ENCODE measurements around the gene NT5M. TPM values are rescaled to one million over a fixed set of nuclear protein-coding genes. Genes with fewer than 3 reads are reported as not detected.

The NT5M gene
- total RNA-seq, 4 donors from 2014 or later = 1.1 to 6.0 (median 2.8) TPM

DNA sequence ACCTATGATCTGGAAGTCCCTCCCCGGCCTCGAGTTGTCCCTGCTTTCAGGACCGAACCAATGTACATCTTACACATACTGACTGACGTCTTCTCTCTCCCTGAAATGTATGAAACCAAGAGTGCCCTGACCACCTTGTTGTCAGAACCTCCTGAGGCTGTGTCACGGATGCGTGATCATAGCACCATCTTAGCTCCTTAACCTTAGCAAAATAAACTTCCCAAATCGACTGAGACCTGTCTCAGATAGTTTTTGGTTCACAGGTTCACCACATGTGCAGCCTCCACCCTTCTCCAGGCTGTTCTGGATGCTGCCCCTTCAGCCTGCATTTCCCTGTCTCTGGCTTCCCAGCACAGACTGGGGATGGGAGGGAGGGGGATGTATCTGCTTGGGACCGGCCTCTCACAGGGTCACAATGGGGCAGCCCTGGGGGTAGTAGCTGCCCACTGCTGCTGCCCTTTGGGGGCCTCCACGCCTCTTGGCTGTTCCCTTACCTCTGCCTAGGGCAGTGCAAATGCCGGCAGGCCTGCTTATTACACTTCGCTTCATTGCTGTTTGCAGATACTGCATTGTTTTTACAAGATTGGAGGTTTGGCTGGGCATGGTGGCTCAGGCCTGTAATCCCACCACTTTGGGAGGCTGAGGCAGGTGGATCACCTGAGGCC lies 69.8 kb downstream of the NT5M start:
- Histone ChIP-seq H3K36me3 (no peaks in the 10 kb centered on the region), H3K27ac (peak overlapping the region; percentile 49 to 84 (median 67)), H3K9me3 (no peaks in the 10 kb centered on the region), H3K4me3 (replicated peaks in 1 of 3) (no peak overlapping the region), H3K4me1 (peaks cover 12 to 55% of the 10 kb centered on the region in 2 donors), H3K27me3 (no peaks in the 10 kb centered on the region)
- 47 to 57% methylated on average over 9 to 11 of the region's 11 CpGs for WGBS, 2 donors
- intact Hi-C loops (cut with DNase I) = no loop called here
- DNase-seq = peak; percentile 60 to 68
- TF ChIP-seq, protein P1, sequence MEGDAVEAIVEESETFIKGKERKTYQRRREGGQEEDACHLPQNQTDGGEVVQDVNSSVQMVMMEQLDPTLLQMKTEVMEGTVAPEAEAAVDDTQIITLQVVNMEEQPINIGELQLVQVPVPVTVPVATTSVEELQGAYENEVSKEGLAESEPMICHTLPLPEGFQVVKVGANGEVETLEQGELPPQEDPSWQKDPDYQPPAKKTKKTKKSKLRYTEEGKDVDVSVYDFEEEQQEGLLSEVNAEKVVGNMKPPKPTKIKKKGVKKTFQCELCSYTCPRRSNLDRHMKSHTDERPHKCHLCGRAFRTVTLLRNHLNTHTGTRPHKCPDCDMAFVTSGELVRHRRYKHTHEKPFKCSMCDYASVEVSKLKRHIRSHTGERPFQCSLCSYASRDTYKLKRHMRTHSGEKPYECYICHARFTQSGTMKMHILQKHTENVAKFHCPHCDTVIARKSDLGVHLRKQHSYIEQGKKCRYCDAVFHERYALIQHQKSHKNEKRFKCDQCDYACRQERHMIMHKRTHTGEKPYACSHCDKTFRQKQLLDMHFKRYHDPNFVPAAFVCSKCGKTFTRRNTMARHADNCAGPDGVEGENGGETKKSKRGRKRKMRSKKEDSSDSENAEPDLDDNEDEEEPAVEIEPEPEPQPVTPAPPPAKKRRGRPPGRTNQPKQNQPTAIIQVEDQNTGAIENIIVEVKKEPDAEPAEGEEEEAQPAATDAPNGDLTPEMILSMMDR (IDR thresholded peaks at IDR 0.05) = no peak
- no peak for TF ChIP-seq POLR2A (IDR thresholded peaks at IDR 0.05)

DNA sequence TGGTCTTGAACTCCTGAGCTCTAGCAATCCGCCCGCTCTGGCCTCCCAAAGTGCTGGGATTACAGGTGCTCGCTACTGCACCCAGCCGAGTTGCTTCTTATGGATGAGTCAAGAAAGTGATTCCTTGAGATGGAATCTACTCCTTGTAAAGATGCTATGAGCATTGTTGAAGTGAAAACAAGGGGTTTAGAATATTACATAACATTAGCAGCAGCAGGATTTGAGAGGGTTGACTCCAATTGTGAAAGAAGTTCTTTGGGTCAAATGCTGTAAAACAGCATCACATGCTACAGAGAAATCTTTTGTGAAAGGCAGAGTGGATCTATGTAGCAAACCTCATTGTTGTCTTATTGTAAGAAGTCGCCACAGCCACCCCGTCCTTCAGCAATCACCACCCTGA lies 72.7 kb downstream of the NT5M start:
- no peak for DNase-seq
- intact Hi-C loops (cut with DNase I) = no loop called here
- no peak overlapping the region for H3K4me3 ChIP-seq (replicated peaks in 1 of 3)
- H3K27me3 ChIP-seq = no peaks in the 10 kb centered on the region
- peak overlapping the region in 2 of 3 donors; percentile 54 to 80 for H3K27ac ChIP-seq
- 85 to 89% methylated on average over 6 of the region's 6 CpGs for WGBS, 2 donors
- H3K36me3 ChIP-seq = no peaks in the 10 kb centered on the region
- no peaks in the 10 kb centered on the region for H3K9me3 ChIP-seq
- TF ChIP-seq, protein P1 (IDR thresholded peaks at IDR 0.05) = no peak
- TF ChIP-seq POLR2A (IDR thresholded peaks at IDR 0.05) = no peak
- peaks cover 12 to 43% of the 10 kb centered on the region in 2 donors for H3K4me1 ChIP-seq

DNA sequence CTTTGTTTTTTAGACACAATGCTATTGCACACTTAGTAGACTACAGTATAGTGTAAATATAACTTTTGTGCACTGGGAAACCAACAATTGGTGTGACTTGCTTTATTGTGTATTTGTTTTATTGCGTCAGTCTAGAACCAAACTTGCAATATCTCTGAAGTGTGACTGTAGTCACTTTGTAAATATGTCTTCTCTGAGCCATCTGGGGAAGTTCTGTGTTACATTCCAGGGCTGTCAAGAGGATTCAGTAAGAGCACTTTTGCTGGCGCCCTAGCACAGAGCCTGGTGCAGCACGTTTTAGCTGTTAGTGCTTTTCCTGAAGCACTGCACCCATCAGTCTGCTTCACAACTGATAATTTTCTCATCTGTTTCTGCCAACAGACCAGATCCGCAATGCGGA lies 73.2 kb downstream of the NT5M start:
- no peaks in the 10 kb centered on the region for H3K36me3 ChIP-seq
- no peaks in the 10 kb centered on the region for H3K9me3 ChIP-seq
- intact Hi-C loops (cut with DNase I) = no loop called here
- DNase-seq = peak; percentile 54 to 64
- H3K4me1 ChIP-seq = peaks cover 12 to 43% of the 10 kb centered on the region in 2 donors
- peak overlapping the region in 2 of 3 donors; percentile 54 to 80 for H3K27ac ChIP-seq
- WGBS, 2 donors = 62 to 64% methylated on average over 5 of the region's 5 CpGs
- no peaks in the 10 kb centered on the region for H3K27me3 ChIP-seq
- TF ChIP-seq POLR2A (IDR thresholded peaks at IDR 0.05) = no peak
- TF ChIP-seq, protein P1 (IDR thresholded peaks at IDR 0.05) = no peak
- H3K4me3 ChIP-seq (replicated peaks in 1 of 3) = no peak overlapping the region

DNA sequence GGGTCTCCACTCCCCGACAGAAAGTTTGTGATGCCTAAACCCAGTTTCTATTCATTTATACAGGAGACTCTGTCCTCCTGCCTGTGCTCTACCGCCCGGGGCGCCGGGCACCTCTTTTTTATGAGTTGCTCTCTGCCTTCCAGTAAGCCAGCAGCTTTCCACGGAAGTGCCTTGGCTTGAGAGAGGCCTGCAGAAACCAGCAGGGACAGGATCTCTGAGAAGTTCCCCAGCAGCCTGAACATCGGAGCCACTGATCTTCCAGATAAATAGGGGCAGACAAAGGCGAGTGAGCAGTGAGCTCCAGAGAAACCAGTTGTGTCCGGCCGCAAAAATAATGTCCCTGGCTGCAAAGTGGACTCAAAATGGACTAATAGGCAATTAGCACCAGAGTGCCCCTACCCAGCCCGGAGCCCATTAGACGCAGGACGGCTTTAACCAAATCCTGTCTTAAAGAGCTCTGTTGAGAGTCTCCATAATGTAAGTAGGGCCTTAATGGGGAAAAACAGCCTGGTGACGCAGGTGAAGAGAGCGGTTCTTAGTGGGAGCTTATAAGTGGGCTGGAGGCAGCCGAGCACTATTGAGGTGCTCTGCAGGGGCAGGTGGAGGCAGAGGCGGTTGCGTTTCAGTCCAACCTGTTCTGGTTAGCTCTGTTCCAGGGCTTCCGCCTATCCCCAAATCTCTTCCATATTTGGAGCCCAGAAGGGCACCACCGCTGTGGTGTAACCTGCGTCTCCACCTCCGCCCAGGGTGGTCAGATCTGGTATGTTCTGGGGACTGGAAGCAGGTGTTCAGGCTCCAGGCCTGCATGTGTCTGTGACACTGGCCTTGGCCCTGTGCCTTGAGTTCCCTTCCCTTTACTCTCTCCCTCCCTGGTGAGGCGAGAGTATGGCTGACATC lies 74.1 kb downstream of the NT5M start:
- H3K9me3 ChIP-seq = no peaks in the 10 kb centered on the region
- intact Hi-C loops (cut with DNase I) = no loop called here
- no peak for TF ChIP-seq POLR2A (IDR thresholded peaks at IDR 0.05)
- TF ChIP-seq, protein P1 (IDR thresholded peaks at IDR 0.05) = no peak
- H3K4me1 ChIP-seq = peaks cover 12 to 52% of the 10 kb centered on the region in 2 donors
- no peaks in the 10 kb centered on the region for H3K36me3 ChIP-seq
- no peaks in the 10 kb centered on the region for H3K27me3 ChIP-seq
- WGBS, 2 donors = 79 to 82% methylated on average over 23 of the region's 23 CpGs
- DNase-seq = peak; percentile 49 to 63
- no peak overlapping the region for H3K4me3 ChIP-seq (replicated peaks in 1 of 3)
- H3K27ac ChIP-seq = peak overlapping the region; percentile 6 to 80 (median 54)
